Erythroblast (primary cell): ENCODE data around the gene OBP2B.
A peak's percentile ranks its signal among the peaks of the same experiment; 100 is the strongest.
"Not testable (repeated sequence)": the region's sequence is repeated elsewhere in the genome, so short reads cannot be mapped to it uniquely, and the experiment has no call there.

ENCODE experiments used
- DNase-seq, 2 experiments: peaks; one replicate each; lab custom pipeline; 2025; lab: John Stamatoyannopoulos, UW
- GATA1 ChIP-seq: IDR thresholded peaks from 2 replicates; pipeline ENCODE4 v1.6.1; 2011; ENCODE audit warnings: low read depth, mild to moderate bottlenecking, control low read depth, low read length, moderate library complexity
- POLR2A ChIP-seq: IDR thresholded peaks from 2 replicates; pipeline ENCODE4 v1.6.1; 2011; ENCODE audit warnings: mild to moderate bottlenecking, low read length

Gene OBP2B

DNA sequence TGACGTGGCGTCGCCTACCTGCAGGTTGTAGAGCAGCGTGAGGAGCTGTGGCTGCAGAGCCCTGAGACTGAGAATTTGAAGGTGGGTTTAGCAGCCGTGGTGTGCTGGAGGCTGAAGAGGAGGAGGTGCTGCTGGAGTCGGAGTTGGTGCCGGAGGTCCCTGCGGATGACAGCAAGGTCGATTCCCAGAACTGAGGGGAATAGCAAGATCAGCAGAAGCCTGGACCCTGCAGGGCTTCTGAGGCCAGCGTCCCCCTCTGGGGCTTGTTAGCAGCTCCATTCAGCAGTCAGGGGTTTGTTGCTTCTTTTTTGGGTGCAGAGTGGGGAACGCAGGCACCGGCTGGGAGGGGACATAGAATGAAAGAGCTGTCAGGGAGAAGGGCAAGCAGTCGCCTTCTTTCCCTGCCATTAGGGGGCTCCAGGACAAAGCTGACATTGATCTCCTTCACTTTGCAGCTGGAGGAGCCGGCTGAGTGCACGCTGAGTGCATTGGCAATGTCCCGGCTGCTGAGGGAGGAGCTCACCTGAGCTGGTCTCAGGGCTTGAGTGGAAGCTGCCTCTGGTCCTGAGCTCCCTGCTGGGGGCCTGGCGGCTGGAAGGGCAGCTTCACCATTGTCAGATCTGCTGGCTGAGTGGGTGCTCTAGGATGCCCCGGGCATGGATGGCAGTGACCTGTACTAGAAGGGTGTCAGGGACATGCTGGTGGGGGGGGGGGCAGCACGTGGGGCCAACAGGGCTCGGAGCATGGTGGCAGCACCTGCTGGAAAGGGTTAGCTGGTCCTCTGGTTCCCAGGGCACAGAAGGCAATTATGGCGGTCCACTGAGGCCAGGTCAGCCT is 20.8 kb downstream of the OBP2B start:
- TF ChIP-seq GATA1: no peak
- TF ChIP-seq POLR2A: no peak
- DNase-seq: peak; percentile 19 to 26

DNA sequence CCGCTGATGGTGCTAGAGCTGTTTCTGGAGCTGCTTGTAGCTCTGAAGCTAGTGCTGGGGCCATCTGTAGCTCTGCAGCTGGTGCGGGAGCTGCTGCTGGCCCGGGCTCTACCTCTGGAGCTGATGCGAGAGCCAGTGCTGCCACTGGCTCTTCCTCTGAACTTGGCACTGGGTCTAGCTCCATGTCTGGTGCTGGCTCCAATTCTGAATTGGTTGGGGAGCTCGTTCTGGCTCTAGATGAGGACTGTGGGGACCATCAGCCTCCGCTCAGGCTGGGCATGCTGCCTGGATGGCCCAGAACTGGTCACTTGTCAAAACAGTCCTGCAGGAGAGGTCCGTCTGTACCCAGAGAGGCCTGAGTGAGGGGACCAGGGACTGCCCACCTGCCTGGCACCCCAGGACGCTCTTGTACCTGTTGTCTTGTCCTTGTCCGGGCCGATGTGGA is 21.5 kb downstream of the OBP2B start:
- DNase-seq: no peak
- no peak for TF ChIP-seq GATA1
- TF ChIP-seq POLR2A: no peak

DNA sequence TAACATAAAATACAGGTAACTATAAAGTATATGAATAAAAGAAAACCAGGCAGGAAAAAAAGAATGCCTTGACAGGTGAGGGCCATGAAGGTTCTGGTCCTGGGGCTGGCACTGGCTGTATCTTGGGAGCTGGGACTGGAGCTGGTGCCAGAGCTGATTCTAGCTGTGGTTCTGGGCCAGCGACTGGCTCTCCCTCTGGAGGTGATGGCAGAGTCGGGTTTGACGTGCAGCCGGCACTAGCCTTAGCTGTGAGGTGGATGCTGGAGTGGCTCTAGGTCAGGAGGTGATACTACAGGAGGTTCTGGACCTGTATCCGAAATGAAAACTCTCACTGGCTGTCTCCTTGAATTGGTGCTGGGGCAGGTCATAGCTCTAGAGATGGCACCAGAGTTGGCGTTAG is 22.3 kb downstream of the OBP2B start:
- no peak for TF ChIP-seq GATA1
- TF ChIP-seq POLR2A: no peak
- DNase-seq: no peak

DNA sequence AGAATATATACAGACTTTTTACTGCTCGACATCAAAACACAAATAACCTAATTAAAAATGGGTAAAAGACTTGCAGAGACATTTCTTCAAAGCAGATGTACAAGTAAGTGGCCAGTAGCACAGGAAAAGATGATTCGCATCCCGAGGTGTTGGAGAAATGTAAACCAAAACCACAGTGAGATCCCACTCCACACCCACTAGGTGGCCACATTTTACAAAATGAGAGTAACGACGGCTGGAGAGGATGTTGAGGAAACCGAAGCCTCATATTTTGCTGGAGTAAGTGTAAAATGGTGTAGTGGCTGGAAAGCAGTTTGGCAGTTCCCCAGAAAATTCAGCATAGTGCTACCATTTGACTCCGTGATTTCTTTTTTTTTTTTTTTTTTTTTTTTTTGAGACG is 24.1 kb downstream of the OBP2B start:
- TF ChIP-seq POLR2A (no peak), GATA1 (no peak)
- DNase-seq: peak; percentile 63 to 64

DNA sequence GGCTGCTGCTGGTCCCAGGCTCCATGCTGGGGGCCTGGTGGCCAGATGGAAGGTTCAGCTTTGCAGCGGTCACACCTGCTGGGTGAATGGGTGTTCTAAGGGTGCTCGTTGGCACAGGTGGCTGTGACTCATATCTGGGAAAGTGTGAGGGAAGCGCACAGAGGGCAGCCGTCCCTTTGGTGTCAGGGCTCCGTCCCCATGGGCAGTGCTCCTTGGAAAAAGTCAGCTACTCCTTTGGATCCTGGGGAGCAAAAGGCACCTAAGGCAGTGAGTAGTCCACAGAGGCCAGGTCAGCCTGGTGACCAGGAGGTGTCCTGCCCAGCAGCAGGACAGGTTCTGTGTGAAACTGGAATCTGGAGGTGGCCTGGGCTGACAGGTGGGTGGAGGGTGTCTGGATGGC is 26.9 kb downstream of the OBP2B start:
- DNase-seq: no peak
- TF ChIP-seq POLR2A (no peak), GATA1 (no peak)

DNA sequence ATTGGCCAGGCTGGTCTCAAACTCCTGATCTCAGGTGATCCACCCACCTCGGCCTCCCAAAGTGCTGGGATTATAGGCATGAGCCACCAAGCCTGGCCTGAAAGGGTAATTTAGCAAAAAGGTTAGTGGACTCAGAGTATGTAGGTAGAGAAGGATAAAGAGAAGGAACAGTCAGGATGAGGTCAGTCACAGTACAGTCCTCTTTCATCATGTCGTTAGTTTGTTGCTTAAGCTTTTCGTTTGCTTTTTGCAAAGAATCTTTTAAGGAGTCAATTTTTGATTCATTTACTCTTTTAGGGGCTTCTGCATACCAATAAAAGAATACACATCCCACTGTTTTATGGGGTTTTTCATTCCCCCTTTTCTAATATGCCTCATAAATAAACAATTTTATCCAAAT is 27.5 kb downstream of the OBP2B start:
- no peak for TF ChIP-seq GATA1
- TF ChIP-seq POLR2A: no peak
- DNase-seq: no peak

DNA sequence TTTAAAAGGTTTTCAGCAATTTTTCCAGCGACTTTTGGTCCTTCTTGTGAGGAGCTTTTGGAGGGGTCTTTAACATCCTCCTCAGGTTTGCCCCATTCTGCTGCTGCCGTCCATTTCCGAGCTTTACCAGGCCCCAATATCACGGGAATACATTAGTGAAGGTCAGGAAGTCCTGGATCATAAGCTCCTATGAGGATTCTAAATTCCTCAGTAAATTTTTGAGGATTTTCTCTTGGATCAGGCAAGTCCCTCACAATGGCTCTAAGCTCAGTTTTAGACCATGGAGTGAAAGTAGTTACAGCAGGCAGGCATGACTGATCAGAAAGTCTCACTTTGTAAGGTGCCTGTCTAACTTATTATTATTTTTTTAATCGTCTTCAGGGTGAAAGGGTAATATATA is 28.1 kb downstream of the OBP2B start:
- no peak for DNase-seq
- TF ChIP-seq POLR2A: no peak
- no peak for TF ChIP-seq GATA1

DNA sequence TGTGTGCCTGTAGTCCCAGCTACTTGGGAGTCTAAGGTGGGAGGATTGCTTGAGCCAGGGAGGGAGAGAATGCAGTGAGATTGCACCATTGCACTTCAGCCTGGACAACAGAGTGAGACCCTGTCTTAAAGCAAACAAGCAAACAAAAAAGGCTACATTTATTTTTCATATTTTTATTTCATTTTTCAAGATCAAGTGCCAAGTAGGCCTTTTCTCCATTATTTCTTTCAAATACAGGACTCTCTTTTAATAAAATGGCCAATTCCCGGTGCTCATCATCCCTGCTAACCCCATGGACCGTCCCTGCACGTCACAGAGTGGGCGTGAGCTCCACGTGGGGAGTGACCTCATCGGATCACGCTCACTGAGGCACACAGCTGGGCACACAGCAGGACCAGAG is 36.0 kb downstream of the OBP2B start:
- TF ChIP-seq POLR2A: no peak

DNA sequence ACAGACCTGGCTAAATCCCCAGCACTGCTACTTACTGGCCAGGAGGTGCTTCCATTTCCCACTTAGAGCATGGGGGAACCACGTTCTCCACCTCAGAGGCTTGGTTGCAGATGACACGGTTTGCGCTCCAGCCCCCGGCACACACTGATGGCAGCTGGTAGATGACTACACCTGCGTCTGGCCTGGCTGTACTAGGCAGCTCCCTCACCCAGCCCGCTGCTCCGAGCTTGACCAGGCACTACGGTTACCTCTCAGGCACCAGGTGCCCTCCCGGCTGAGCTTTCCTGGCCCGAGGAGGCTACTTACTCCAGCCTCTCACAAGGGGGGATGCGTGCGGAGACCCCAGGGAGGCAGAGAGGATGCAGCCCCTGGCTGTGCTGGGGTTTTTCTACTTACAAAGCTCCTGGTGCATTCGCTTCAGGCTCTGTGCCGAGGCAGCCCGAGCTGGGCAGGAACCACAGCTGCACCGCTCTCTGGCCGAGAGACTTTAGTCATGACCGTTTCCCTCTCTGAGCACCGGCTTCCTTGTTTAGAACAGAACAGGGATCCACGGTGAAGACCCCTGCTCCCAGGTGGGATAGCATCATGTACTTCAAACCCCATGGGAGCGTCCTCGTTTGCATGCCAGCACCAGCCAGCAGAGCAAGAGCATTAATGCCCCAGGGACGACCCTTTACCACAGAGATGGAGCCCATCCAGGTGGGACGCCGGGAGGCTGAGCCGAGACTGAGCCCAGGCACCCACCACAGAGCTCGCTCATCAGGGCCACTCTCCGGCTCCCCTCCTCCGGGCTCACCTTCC is 37.7 kb downstream of the OBP2B start:
- no peak for TF ChIP-seq POLR2A
- TF ChIP-seq GATA1: no peak
- DNase-seq: no peak

More for the DNA sequence above, 36.0 kb downstream of the OBP2B start:
- no peak for DNase-seq

DNA sequence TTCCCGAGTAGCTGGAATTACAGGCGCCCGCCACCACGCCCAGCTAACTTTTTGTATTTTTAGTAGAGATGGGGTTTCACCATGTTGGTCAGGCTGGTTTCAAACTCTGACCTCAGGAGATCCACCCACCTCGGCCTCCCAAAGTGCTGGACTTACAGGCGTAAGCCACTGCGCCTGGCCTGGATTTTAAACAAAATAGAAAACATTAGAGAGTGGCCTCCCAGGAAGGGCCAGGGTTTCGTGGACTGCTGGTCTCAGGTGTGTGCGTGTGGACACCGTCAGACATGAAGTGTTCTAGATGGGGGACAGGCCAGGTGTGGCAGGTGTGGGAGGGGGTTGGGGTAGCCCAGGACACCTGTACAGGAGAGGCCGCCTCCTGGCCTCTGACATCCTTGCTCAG is 38.3 kb downstream of the OBP2B start:
- no peak for DNase-seq
- TF ChIP-seq GATA1 (no peak), POLR2A (no peak)

DNA sequence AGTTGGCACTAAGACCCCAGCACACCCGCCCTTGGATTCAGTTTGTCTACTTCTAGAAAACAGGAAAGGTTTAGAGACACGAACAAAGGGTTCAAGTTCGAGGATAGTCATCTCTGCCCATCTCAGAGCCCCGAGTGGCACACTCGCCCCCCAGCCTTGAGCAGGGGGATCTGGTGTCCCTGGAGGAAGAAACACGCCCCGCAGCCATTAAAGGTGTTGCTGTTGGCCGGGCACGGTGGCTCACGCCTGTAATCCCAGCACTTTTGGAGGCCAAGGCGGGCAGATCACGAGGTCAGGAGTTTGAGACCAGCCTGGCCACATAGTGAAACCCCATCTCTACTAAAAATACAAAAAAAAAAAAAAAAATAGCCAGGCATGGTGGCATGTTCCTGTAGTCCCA is 39.4 kb downstream of the OBP2B start:
- DNase-seq: not testable (repeated sequence)

DNA sequence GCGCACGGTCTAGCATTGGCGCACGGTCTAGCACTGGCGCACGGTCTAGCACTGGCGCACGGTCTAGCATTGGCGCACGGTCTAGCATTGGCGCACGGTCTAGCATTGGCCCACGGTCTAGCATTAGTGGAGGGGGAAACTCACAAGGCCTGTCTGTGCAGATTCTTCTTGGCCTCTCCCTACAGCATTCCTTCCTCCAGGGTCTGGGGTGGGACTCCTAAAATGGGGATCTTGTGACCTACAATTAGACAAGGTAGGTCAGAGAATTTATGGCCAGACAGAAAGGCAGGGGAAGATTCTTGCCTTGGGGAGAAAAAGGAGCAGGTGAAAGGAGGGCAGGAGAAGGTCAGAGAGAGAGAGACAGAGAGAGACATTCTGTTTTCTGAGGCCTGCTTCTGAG is 39.9 kb downstream of the OBP2B start:
- TF ChIP-seq GATA1 (no peak), POLR2A (no peak)
- DNase-seq: no peak

DNA sequence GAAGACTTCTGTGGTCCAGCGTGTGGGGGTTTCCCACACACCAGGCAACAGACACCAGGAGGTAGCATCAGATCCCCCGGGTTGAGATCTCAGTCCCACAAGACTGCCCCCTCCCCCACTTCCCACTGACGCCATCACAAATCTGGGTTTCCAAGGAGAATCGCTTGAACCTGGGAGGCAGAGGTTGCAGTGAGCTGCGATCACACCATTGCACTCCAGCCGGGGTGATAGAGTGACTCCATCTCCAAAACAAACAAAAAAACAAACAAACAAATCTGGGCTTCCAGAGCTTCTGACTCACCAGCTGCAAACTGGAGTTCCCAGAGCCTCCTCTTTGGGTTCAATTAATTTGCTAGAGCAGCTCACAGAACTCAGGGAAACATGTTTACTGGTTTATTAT is 40.6 kb downstream of the OBP2B start:
- DNase-seq: no peak
- no peak for TF ChIP-seq POLR2A
- no peak for TF ChIP-seq GATA1

DNA sequence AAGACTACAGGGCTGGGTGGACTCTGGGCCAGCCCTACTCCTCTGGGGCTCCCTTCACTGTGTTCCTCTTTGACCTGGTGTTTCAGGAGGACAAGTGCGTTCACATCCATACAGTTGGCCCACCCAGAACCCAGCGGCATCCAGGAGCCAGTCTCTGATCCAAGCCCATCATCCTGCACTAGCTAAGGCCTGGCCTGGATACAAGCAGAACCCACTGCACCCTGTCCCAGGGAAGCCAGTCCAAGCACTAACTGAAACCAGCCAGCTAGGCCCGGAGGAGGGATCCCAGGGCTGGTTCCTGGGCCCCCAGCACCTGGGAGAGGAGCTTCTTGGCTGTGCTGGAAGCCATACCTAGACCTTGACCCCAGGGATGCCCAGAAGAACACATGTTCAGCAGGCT is 41.3 kb downstream of the OBP2B start:
- no peak for TF ChIP-seq POLR2A
- TF ChIP-seq GATA1: no peak
- DNase-seq: no peak
